ENCODE measurements around the gene FTH1.
A peak's percentile ranks its signal among the peaks of the same experiment; 100 is the strongest.
"Not testable (repeated sequence)": the region's sequence is repeated elsewhere in the genome, so short reads cannot be mapped to it uniquely, and the experiment has no call there.

FTH1 gene

DNA sequence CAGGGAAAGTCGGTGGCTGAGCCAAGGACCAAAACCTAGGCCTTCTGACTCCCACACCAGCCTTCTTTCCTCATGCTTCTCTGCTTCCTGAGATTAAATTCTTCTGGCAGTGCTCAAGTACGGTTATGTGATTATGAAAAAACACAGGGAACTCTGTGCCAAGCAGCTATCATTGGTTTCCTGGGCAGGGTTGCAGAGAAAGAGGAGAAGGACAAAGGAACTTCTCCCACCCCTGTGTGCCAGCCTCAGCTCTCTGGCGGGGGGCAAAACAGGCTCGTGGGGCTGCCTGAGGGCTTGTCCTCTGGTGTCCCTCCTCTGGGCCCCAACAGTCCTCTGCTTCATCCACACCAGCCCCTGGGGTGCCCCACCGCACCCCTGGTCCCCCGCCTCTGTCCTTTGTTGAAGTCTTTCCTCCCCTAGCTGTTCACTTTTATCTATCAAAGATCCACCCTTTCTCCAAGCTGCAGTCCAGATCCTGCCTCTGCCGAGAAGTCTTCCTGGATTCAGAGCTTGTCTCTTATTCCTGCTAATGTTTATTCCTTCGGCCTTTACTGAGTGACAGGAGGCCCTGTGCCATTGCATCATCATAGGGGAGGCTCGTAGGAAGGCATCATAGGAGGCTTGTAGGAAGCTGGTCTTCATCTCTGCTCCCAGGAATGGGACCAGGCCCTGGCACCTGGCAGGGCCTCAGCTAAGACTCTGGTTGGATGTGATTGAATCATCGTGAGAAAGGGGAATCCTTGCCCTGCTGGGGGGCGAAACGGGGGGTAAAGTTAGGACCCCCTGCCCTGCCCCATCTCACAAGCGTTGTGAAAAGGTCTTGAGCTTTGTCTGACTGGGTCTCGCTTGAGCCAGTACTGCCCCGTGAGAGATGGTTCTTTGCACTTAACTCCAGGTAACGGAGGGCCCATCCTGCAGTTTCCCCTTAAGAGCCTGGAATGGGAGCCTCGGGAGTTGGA is 11.5 kb upstream of the FTH1 start:
- no peak for DNase-seq

DNA sequence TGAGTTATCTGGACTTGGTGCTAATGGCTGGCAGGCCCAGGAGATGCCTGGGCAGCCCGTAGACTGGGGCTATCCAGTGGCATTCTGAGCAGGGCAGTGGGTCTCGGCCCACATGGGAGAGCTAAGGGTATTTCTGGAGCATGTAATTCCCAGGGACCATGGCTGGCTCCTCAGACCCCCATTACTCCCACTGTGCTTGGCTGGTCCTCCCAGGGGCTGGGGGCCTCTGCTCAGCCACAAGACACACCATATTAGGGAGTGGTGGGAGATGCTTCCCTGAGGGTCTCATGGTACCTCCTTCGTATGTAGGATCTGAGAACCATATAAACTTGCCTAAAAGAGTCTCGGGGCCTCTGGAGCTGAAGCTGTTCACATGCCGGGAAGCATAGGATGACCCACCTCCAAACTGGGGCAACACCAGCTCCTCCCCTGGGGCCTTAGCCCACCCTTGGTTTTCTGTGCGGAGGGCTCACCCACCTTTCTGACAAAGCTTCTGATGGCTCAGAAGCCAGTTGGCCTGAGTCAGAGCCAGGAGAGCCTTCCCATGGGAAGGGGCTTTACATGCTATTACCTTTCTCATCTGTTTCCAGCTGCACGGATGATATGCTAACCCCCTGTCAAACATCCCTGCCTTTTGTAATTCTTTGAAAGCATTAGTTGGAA is 9.5 kb upstream of the FTH1 start:
- no peak for DNase-seq

DNA sequence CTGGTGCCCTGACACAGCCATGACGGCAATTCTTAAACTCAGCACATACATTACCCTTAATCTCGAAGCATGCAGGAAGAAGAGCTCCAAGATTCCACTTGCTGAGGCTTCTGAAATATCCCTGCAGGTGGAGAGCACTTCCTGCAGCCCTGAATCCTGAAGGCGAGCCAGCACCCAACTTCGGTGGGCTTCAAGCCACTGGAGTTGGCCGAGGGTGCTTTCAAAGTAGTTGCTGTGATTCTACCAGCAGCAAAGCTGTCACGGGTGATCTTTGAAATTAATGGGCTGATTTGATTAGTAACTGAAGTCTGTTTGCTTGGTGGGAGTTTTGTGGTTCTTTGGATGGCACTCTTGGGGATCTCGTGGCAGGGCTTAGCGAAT is 9.0 kb upstream of the FTH1 start:
- no peak for DNase-seq

DNA sequence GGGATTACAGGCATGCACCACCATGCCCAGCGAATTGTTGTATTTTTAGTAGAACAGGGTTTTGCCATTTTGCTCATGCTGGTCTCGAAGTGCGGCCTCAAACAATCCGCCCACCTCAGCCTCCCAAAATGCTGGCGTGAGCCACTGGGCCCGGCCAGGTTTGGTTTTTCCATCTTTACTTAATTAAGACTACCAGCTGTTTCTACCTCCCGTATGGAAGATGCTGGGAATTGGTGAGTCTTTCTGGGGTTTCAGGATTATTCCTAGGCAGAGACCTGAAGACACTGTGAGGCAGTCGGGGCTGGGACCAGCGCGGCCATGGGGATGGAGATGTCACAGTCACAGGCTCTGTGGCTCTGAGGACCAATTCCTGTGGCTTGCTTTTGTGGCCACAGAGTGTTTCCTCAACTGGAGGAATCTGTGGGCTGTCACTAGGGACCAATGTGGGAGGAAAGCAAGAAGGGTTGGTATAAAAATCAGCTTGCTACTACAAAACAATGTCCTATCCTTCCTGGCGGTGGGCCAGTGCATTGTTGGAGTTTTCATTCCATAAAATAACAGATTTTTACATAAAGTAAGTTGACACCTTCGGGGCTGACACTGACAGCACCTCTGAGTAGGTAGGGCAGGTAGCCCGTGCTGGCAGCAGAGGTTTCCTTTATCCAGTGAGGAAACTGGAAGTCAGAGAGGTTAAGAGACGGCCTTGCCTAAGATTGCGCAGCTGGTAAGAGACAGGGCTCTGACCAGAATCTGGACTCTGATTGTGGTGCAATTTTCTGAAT is 8.4 kb upstream of the FTH1 start:
- DNase-seq: no peak

DNA sequence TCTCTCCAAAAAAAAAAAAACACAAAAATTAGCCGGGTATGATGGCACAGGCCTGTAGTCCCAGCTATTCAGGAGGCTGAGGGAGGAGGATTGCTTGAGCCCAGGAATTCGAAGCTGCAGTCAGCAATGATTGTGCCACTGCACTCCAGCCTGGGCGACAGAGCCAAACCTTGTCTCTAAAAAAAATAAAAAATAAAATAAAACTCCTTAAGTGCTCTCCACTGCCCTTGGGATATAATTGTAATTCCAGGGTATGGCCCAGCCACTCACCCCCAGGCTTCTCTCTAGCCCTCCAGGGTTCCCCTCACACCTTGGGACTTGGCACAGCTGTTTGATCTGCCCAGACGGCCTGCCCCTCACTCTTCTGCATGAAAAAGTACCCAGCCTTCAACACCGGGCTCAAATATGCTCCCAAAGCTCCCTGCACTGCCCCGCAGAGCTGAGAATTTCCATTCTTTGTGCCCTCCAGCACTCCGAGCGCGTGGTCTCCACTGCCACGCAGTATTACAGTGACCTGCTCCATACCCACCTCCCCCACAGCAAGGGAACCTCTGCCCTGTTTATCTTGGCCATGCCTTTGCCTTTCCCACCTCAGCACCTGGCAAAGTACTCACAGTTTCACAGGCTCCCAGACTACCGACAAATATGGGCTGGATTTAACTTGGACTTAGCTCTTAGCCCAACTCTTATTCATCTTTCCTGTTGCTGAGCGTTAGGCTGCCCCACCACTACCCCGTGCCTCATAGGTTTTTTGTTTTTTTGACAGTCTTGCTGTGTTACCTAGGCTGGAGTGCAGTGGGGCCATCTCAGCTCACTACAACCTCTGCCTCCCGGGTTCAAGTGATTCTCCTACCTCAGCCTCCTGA is 7.6 kb upstream of the FTH1 start:
- no peak for DNase-seq

DNA sequence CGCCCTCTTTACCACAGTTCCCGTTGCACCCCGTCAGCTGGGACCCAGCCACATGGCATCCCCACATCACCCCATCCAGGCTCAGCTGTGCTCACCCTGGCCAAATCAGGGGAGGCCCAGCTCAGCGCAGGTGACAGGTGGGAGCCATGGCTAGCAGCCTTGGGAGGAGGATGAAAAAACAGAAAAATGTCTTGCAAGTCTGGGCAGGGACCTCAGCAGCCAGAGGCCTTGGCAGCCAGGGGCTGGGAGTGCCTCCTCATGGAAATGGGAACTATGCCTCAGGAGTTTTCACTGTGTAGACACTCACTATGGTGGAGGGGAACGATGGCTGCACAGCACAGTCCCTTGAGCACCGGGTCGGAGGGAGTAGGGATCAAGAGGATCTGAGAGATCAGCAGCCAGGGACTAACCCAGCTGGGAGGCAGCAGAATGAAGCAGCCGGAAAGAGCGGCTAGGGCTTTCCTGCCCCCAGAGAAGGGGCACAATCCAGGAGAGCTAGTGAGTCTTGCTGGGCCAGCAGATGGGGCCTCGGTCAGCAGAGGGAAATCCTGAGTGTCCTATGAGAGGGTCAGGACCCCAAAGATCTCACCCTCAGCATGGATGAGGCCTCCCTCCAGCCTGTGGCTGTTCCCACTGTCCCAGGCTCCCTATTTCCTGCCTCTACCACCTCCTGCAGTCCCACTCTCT is 6.2 kb upstream of the FTH1 start:
- no peak for DNase-seq

DNA sequence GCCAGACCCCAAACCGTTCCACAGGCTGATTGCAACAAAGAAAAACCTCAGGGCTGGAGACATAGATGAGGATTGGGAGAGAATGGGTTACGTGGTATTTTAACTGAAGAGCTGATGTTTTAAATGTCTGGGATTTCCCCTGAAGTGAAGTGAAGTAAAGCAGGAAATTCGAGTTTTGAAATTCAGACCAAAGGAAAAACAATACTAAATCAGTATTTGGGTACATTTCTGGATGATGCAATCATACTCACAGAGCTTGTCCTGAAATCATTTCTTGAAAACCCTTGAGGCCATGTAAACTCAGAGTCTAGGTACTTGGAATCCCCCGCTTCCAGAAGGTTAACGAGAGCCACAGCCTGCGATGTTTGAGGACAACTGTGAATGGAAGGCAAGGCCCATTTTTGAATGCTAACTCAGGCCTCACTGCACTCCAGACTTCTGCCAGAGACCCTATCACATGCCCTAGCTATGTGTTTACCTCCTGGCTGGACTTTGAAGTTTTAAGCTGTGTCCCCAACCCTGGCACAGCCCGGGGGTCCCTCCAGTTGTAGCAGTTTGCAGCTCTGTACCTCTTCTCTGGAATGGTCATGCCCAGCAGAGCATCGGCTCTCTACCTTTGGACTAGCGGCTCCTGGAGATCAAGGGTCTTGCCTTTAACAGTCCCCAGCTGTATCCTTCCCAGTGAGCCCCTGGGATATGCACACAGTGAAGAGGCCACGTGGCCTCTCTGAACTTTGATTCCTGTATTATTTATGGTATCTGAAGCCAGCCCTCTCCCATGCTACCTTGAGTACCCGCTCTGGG is 5.4 kb upstream of the FTH1 start:
- DNase-seq: no peak

DNA sequence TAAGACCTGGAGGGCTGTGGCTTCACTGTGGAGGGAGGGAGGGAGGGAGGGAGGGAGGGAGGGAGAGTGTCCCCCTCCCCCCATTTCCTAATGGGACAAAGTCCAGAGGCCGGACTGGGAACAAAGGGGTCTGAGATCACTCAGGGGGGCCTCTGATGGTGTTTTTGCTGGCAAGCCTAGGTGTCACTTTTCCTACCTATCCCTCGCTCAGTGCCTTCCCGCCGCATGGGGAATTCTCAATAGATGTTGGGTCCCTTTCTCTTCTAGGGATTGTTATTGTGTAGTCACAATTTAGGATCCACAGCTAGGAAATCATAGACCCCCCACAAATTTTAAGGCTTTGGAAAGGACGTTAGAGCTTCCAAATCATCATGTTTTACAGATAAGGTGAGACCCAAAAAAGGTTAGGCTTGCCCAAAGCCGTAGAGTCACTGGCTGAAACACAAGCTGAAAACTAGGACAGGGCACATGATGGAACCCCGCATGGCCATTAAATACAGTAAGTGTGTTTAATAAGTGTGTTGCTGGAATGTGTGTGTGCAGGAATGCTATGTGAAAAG is 4.8 kb upstream of the FTH1 start:
- no peak for DNase-seq

DNA sequence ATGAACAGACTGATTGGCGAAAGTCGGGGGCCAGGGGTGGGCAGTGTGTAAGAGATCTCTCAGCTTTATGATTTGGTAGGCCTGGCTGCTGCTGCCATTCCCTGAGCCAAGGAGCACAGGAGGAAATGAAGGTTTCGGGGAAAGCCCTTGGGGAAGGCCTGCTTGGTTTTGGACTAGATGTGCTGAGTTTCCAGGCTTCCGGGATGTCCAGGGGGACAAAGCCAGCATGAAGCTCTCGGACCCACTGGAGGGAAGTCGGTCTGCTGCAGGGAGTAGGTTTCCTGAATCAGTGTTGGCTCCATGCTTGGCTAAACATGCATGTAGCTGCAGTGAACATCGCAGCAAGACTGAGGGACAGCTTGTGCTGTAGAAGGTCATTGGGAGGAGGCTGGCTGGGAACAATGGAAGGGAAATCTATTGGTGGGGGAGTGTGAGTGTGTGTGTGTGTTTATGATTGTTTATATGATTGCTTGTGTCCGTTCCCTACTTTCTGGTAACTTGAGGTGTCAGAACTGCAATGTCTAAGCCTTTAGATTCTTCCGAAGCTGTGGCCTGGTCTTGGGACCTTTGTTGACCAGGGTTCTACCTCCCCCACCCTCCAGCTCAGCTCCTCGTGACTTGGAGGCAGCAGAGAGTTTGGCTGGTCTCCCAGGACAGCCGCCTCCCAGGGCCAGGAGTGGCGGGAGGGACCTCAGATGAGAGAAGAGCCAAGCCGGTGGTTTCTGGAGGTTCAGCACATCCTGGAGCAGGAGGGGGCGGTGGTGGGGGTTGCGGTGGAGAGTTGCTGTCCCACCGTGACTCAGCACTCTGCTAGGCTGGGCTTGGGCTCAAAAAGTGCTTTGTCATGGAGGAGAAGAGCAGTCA is 4.0 kb upstream of the FTH1 start:
- peak; percentile 97 for DNase-seq

DNA sequence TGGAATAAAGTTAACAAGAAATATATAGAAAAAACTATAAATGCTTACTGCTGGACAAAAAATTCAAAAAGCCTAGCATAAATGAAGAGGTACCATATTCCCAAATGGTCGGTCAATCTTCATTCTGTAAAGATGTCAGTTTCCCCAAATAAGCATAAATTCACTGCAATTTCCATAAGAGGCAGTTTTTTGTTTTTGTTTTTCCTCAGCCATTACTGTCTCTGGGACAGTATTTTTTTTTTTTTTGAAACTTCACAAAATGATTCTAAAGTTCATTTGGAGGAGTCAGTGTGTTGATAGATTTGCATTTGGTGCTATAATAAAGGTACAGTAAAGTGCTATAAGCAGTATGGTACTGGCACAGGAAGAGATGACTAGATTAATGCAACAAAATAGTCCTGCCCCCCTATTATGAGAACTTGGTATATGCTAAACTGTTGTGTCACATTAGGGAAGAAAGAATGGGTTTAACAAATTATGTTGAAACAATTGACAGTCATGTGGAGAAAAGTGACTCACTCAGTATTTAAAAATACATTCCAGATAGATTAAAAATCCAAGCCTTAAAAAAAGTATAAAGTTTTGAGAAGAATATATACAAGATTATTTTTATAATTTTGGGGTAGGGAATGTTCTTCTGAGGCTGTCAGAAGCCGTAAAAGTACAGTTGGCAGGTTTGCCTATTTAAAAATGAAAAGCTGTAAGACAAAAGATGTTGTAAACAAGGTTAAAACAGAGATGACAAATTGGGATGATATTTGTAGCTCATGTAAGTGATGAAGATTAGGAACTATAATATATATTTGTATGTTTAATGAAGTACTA is 2.6 kb upstream of the FTH1 start:
- no peak for DNase-seq

DNA sequence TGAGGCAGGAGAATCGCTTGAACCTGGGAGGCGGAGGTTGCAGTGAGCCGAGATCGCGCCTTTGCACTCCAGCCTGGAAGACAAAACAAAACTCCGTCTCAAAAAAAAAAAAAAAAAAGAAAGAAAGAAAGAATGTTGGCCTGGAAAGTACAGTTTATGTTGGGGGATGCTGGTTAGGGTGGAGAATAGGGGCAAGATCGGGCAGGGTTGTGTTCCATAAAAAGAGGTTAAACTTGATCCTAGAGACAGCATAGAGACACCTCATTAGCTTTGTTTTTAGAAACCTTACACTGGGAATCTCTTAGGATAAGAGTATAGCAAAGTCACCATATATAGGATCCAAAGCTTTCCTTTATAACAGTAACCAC is 1.9 kb upstream of the FTH1 start:
- no peak for DNase-seq

DNA sequence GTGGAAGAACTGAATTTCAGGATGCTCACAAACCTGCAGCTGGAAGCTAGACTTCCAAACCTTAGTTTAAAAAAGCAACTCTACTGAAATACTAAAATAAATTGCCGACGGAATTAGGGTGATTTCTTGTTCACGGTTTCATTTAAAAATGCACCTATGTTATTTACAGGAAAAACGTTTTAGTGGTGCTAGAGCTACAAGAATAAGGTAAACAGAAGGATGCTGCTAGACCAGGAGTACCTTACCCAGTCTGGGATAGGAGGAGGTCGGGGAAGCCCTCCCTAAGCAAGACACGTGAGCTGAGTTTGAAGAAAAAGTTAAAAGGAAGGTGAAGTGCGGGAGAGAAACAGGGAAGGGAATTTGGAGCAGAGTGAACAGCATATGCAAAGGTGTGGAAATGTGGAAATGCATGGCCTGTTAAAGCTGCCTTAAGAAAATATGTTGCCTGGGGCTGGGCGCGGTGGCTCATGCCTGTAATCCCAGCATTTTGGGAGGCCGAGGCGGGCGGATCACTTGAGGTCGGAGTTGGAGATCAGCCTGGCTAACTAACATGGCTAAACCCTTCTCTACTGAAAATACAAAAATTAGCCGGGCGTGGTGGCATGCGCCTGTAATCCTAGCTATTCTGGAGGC is 1.4 kb upstream of the FTH1 start:
- DNase-seq: no peak

DNA sequence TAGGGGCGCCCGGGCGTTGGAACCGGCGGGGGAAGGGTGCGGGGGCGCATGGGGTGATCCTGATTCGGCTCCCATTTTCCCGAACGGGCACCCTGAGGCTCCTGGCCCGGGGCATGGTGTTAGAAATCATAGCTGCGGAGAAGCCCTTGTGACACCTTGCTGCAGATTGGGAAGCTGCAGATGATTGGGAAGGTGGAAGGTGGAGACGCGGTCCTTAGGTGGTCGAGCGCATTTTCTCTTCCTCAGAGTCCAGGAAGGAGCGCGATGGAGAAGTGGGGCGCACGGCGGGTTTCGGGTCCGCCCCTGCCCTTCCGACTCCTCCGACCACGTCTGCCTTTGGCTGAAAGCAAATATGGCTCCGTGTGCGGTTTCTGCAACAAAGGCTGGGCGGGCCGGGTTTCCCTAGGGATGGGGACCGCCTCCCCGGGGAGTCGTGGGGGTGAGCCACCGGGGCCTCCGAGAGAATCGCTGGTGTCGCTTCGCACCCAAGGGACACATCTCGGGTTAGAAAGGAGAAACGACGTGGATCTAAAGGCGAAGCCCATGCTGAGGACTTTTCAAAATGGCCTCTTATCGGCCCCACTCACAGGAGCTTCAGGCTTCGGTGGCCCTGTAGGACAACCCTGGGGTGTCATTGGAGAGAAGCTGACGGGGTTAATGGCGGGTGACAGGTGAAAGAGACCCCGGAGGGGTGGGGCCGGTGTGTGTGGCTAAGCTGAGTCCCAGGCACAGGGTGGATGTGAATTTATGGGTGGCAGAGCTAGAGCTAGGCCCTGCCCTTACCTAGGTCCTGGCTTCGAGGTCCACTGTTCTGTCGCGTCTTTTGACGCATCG is 707 bp upstream of the FTH1 start:
- DNase-seq: peak; percentile 33

DNA sequence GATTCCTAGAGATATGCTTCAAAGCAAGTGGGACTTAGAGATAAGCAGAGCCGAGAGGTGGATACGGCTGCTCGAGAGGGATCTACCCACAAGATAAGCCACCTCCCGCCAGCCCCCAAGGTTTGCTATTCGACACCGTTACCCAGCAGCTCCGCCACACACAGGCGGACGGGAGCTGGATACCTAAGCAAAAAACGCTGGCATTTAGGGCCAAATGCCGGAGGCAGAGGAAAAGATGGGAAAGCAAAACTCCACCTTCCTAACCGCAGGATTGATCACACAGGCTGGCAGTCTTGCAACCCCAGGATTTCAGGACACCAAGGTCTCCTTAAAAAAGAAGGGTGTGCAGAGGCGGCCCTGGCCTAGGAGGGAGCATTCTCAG is 709 bp downstream of the FTH1 start:
- no peak for DNase-seq

DNA sequence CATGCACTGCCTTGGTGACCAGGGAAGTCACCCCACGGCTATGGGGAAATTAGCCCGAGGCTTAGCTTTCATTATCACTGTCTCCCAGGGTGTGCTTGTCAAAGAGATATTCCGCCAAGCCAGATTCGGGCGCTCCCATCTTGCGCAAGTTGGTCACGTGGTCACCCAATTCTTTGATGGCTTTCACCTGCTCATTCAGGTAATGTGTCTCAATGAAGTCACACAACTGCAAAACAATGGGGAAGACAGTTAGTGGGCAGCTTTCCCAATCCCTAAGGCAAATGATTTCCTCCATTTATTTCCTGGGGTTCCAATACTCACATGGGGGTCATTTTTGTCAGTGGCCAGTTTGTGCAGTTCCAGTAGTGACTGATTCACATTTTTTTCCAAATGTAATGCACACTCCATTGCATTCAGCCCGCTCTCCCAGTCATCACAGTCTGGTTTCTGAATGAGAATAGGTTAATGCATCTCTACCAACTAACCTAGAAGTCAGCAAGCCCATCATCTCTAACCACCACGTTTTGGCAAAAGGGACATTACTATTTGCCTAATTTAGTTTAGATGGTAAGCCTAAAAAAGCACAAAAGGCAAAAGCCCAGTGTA is 2.7 kb downstream of the FTH1 start:
- not testable (repeated sequence) for DNase-seq

DNA sequence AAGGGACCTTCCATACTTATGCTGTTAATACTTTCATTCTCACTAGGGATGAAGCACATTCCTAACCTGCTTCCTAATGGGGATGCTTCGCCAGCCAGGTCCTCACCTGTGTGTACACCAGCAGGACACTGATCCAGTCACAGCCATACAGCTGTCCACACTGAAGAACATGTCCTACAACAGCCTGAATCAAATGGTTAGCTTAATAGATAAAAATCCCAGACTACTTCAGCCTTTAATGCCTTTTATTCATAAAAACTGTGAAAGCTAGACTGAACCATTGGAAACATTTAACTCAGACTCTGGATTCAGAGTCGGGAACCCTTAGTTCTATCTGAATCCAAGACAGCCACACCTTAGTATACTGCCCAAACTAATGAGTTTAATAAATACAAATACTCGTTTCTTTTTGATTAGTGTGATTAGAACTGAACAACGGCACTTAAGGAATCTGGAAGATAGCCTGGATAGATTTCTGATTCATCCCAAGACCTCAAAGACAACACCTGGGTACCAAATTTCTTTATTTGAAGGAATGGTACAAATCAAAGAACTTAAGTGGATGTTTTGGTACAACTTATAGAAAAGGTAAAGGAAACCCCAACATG is 3.3 kb downstream of the FTH1 start:
- DNase-seq: no peak

Measured in T1000 (cell line).